HEK293 (cell line): ENCODE data around the gene RORB.

Experiments
- SP2 ChIP-seq: fragments of 450-650 bp; formaldehyde crosslinking; IDR thresholded peaks from 2 replicates; pipeline ENCODE4 v1.5.1; 2016; ENCODE audit warnings: missing biosample characterization, missing genetic modification characterization
- YY1 ChIP-seq: fragments of 450-650 bp; formaldehyde crosslinking; IDR thresholded peaks from 2 replicates; pipeline ENCODE4 v1.5.1; 2018; ENCODE audit warnings: missing biosample characterization, missing genetic modification characterization
- ZNF132 ChIP-seq: fragments of 450-650 bp; formaldehyde crosslinking; IDR thresholded peaks from 2 replicates; pipeline ENCODE4 v1.5.1; 2017; ENCODE audit warnings: missing biosample characterization, missing genetic modification characterization, borderline replicate concordance
- ZNF221 ChIP-seq: fragments of 450-650 bp; formaldehyde crosslinking; IDR thresholded peaks from 2 replicates; pipeline ENCODE4 v1.5.1; 2017; ENCODE audit warnings: missing biosample characterization, missing genetic modification characterization, borderline replicate concordance
- ZNF292 ChIP-seq: fragments of 450-650 bp; formaldehyde crosslinking; IDR thresholded peaks from 2 replicates; pipeline ENCODE4 v1.5.1; 2016; ENCODE audit warnings: low read depth, missing biosample characterization, missing genetic modification characterization, borderline replicate concordance
- ZNF473 ChIP-seq: fragments of 450-650 bp; formaldehyde crosslinking; IDR thresholded peaks from 2 replicates; pipeline ENCODE4 v1.5.1; 2017; ENCODE audit warnings: missing biosample characterization, missing genetic modification characterization
- TF ChIP-seq, protein P1 (sequence below): fragments of 450-650 bp; formaldehyde crosslinking; IDR thresholded peaks from 2 replicates; pipeline ENCODE4 v1.5.1; 2016; ENCODE audit warnings: missing biosample characterization, missing genetic modification characterization
- TF ChIP-seq, protein P2 (sequence below): fragments of 450-650 bp; formaldehyde crosslinking; IDR thresholded peaks from 2 replicates; pipeline ENCODE4 v1.5.1; 2016; ENCODE audit warnings: missing biosample characterization, missing genetic modification characterization
- TF ChIP-seq, protein P3 (sequence below): fragments of 450-650 bp; formaldehyde crosslinking; IDR thresholded peaks from 2 replicates; pipeline ENCODE4 v1.5.1; 2017; ENCODE audit warnings: missing biosample characterization, missing genetic modification characterization
- TF ChIP-seq, protein P4 (sequence below): fragments of 450-650 bp; formaldehyde crosslinking; IDR thresholded peaks from 2 replicates; pipeline ENCODE4 v1.5.1; 2016; ENCODE audit warnings: missing biosample characterization, missing genetic modification characterization, low read depth
- TF ChIP-seq, protein P5 (sequence below): fragments of 450-650 bp; formaldehyde crosslinking; IDR thresholded peaks from 2 replicates; pipeline ENCODE4 v1.5.1; 2016; ENCODE audit warnings: missing biosample characterization, missing genetic modification characterization

DNA sequence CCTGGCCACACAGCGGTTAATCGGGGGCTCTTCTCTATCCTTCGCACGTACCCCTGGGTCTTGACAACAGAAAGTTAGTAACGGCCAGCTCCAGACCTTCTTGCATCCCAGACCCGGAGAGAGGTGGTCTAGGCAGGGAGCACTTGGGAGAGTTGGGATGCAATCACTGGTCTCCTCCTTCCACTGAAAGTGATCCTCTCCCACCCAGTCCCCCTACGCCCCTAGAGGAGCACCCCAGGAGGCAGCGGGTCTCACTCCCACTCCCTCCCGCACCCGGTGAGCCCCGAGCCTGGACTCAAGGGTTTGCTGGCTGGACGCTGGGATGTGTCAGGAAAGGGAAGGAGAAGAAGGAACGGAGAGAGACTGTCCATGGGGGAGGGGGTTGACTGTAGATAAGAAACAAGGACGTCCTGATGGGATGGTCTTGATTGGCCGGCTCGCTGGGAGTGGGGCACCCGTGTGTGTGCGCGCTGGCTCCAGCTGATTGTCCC lies 2.0 kb downstream of the RORB start:
- TF ChIP-seq, protein P1, sequence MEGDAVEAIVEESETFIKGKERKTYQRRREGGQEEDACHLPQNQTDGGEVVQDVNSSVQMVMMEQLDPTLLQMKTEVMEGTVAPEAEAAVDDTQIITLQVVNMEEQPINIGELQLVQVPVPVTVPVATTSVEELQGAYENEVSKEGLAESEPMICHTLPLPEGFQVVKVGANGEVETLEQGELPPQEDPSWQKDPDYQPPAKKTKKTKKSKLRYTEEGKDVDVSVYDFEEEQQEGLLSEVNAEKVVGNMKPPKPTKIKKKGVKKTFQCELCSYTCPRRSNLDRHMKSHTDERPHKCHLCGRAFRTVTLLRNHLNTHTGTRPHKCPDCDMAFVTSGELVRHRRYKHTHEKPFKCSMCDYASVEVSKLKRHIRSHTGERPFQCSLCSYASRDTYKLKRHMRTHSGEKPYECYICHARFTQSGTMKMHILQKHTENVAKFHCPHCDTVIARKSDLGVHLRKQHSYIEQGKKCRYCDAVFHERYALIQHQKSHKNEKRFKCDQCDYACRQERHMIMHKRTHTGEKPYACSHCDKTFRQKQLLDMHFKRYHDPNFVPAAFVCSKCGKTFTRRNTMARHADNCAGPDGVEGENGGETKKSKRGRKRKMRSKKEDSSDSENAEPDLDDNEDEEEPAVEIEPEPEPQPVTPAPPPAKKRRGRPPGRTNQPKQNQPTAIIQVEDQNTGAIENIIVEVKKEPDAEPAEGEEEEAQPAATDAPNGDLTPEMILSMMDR (tag by site-specific recombination): no peak
- TF ChIP-seq ZNF221 (tag by site-specific recombination) (no peak), ZNF132 (no peak), ZNF473 (tag by site-specific recombination) (no peak), SP2 (no peak), YY1 (tag by site-specific recombination) (no peak), ZNF292 (tag by site-specific recombination) (no peak)
- TF ChIP-seq, protein P2, sequence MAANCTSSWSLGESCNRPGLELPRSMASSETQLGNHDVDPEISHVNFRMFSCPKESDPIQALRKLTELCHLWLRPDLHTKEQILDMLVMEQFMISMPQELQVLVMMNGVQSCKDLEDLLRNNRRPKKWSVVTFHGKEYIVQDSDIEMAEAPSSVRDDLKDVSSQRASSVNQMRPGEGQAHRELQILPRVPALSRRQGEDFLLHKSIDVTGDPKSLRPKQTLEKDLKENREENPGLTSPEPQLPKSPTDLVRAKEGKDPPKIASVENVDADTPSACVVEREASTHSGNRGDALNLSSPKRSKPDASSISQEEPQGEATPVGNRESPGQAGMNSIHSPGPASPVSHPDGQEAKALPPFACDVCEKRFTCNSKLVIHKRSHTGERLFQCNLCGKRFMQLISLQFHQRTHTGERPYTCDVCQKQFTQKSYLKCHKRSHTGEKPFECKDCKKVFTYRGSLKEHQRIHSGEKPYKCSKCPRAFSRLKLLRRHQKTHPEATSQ (tag by site-specific recombination): no peak
- TF ChIP-seq, protein P3, sequence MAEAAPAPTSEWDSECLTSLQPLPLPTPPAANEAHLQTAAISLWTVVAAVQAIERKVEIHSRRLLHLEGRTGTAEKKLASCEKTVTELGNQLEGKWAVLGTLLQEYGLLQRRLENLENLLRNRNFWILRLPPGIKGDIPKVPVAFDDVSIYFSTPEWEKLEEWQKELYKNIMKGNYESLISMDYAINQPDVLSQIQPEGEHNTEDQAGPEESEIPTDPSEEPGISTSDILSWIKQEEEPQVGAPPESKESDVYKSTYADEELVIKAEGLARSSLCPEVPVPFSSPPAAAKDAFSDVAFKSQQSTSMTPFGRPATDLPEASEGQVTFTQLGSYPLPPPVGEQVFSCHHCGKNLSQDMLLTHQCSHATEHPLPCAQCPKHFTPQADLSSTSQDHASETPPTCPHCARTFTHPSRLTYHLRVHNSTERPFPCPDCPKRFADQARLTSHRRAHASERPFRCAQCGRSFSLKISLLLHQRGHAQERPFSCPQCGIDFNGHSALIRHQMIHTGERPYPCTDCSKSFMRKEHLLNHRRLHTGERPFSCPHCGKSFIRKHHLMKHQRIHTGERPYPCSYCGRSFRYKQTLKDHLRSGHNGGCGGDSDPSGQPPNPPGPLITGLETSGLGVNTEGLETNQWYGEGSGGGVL (tag by site-specific recombination): no peak
- TF ChIP-seq, protein P4, sequence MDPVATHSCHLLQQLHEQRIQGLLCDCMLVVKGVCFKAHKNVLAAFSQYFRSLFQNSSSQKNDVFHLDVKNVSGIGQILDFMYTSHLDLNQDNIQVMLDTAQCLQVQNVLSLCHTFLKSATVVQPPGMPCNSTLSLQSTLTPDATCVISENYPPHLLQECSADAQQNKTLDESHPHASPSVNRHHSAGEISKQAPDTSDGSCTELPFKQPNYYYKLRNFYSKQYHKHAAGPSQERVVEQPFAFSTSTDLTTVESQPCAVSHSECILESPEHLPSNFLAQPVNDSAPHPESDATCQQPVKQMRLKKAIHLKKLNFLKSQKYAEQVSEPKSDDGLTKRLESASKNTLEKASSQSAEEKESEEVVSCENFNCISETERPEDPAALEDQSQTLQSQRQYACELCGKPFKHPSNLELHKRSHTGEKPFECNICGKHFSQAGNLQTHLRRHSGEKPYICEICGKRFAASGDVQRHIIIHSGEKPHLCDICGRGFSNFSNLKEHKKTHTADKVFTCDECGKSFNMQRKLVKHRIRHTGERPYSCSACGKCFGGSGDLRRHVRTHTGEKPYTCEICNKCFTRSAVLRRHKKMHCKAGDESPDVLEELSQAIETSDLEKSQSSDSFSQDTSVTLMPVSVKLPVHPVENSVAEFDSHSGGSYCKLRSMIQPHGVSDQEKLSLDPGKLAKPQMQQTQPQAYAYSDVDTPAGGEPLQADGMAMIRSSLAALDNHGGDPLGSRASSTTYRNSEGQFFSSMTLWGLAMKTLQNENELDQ (tag by site-specific recombination): no peak
- TF ChIP-seq, protein P5, sequence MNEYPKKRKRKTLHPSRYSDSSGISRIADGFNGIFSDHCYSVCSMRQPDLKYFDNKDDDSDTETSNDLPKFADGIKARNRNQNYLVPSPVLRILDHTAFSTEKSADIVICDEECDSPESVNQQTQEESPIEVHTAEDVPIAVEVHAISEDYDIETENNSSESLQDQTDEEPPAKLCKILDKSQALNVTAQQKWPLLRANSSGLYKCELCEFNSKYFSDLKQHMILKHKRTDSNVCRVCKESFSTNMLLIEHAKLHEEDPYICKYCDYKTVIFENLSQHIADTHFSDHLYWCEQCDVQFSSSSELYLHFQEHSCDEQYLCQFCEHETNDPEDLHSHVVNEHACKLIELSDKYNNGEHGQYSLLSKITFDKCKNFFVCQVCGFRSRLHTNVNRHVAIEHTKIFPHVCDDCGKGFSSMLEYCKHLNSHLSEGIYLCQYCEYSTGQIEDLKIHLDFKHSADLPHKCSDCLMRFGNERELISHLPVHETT (tag by site-specific recombination): no peak
